K562 (cell line): ENCODE results near the gene RPS27. TPM values are rescaled to one million over a fixed set of nuclear protein-coding genes. Genes with fewer than 3 reads are reported as not detected.
A peak's percentile ranks its signal among the peaks of the same experiment; 100 is the strongest.

Experiments
- ATF2 ChIP-seq: sonication (generic); formaldehyde crosslinking; IDR thresholded peaks from 2 replicates; pipeline ENCODE4 v1.8.1; 2022; ENCODE audit warnings: missing genetic modification reagents
- HCFC1 ChIP-seq: IDR thresholded peaks from 2 replicates; pipeline ENCODE4 v1.6.1; 2012; ENCODE audit warnings: low read depth, low read length, improper control_type of control experiment
- IRF1 ChIP-seq: sonication (generic); formaldehyde crosslinking; IDR thresholded peaks from 2 replicates; pipeline ENCODE4 v1.8.0; 2022; ENCODE audit warnings: missing genetic modification reagents, mild to moderate bottlenecking, borderline replicate concordance
- KDM1A ChIP-seq, 2 experiments: fragments of 450-650 bp; IDR thresholded peaks; 2 replicates each; pipeline ENCODE4 v1.6.1; 2016; ENCODE audit warnings: mild to moderate bottlenecking in 2 of 2
- KLF1 ChIP-seq: fragments of 450-650 bp; IDR thresholded peaks from 2 replicates; pipeline ENCODE4 v1.6.1; 2016; ENCODE audit warnings: missing genetic modification characterization, missing compliant biosample characterization
- MAFG ChIP-seq: fragments of 450-650 bp; conservative IDR thresholded peaks from 2 replicates; pipeline ENCODE4 v1.6.1; 2016; ENCODE audit warnings: missing genetic modification characterization, missing compliant biosample characterization
- MECOM ChIP-seq: fragments of 250-450 bp; sonication (Bioruptor Pico); IDR thresholded peaks from 2 replicates; pipeline ENCODE4 v1.8.0; 2022; ENCODE audit warnings: inconsistent platforms
- MNT ChIP-seq, 2 experiments: fragments of 450-650 bp; conservative IDR thresholded peaks; 2 replicates each; pipeline ENCODE4 v1.6.1; 2017; ENCODE audit warnings: mild to moderate bottlenecking in 2 of 2, moderate library complexity in 2 of 2
- MTA3 ChIP-seq: fragments of 450-650 bp; formaldehyde crosslinking; IDR thresholded peaks from 2 replicates; pipeline ENCODE4 v1.6.1; 2017; ENCODE audit warnings: mild to moderate bottlenecking, borderline replicate concordance
- MTF1 ChIP-seq: fragments of 250-450 bp; sonication (Bioruptor Pico); IDR thresholded peaks from 2 replicates; pipeline ENCODE4 v1.9.0; 2021; ENCODE audit warnings: moderate library complexity, mild to moderate bottlenecking, inconsistent platforms, borderline replicate concordance
- PCBP2 ChIP-seq: fragments of 200-400 bp; formaldehyde crosslinking; IDR thresholded peaks from 2 replicates; pipeline ENCODE4 v1.6.1; 2018; ENCODE audit warnings: low read length, low read depth, mild to moderate bottlenecking, moderate library complexity; ENCODE audit not compliant: poor library complexity, severe bottlenecking
- RBFOX2 ChIP-seq: fragments of 200-400 bp; formaldehyde crosslinking; IDR thresholded peaks from 2 replicates; pipeline ENCODE4 v1.6.1; 2017; ENCODE audit warnings: low read depth, mild to moderate bottlenecking, low read length, moderate library complexity
- RNF2 ChIP-seq: sonication (generic); IDR thresholded peaks from 2 replicates; pipeline ENCODE4 v1.6.1; 2016
- TAF7 ChIP-seq: fragments of 450-650 bp; IDR thresholded peaks from 2 replicates; pipeline ENCODE4 v1.6.1; 2016; ENCODE audit warnings: missing genetic modification characterization, missing compliant biosample characterization
- U2AF2 ChIP-seq: fragments of 200-400 bp; formaldehyde crosslinking; optimal IDR thresholded peaks from 2 replicates; pipeline ENCODE3; 2017; ENCODE audit warnings: low read depth, mild to moderate bottlenecking, low read length
- XRCC3 ChIP-seq: fragments of 450-650 bp; IDR thresholded peaks from 2 replicates; pipeline ENCODE4 v1.6.1; 2017; ENCODE audit warnings: mild to moderate bottlenecking, moderate library complexity
- ZBTB7A ChIP-seq: IDR thresholded peaks from 2 replicates; pipeline ENCODE4 v1.6.1; 2011; ENCODE audit warnings: low read depth, mild to moderate bottlenecking, low read length, moderate library complexity, borderline replicate concordance; ENCODE audit not compliant: control insufficient read depth
- ZFP30 ChIP-seq: fragments of 250-450 bp; sonication (Bioruptor Pico); IDR thresholded peaks from 2 replicates; pipeline ENCODE4 v1.8.0; 2022; ENCODE audit warnings: moderate library complexity, mild to moderate bottlenecking, inconsistent platforms, borderline replicate concordance
- ZNF3 ChIP-seq: fragments of 250-450 bp; sonication (Bioruptor Pico); IDR thresholded peaks from 2 replicates; pipeline ENCODE4 v1.5.0; 2021; ENCODE audit warnings: mild to moderate bottlenecking, moderate library complexity
- ZNF561 ChIP-seq: fragments of 450-650 bp; formaldehyde crosslinking; conservative IDR thresholded peaks from 2 replicates; pipeline ENCODE4 v1.4.0; 2020; ENCODE audit warnings: mild to moderate bottlenecking, moderate library complexity
- ZNF77 ChIP-seq: fragments of 250-450 bp; sonication (Bioruptor Pico); IDR thresholded peaks from 2 replicates; pipeline ENCODE4 v1.5.0; 2020
- polyA plus RNA-seq, 8 experiments: library from polyadenylated mRNA; depleted of rRNA in 4 of 8; stranded (reverse) in 5 of 8; unstranded in 3 of 8; fragments of >200 nt; fragmentation: Nextera tagmentation in 2 of 8; fragmentation: Illumina TruSeq in 1 of 8; extraction: Ambion mirVana in 2 of 8; extraction: Trizol in 1 of 8; gene quantifications; 2 replicates each; pipeline versions ENCODE4 v1.2.1 to v1.2.3, GENCODE V29; 2011 to 2014; ENCODE audit warnings: inconsistent platforms in 1 of 8, missing spikeins in 1 of 8
- total RNA-seq, 7 experiments: library from RNA; depleted of rRNA in 6 of 7; stranded (reverse); fragments of >200 nt in 6 of 7; fragmentation: Illumina TruSeq in 2 of 7; extraction: Trizol in 2 of 7; gene quantifications; 2 replicates each; pipeline versions ENCODE4 v1.2.1 to v1.2.3, GENCODE V29; 2011 to 2021; ENCODE audit warnings: low replicate concordance in 1 of 7
- TF ChIP-seq, protein P1 (sequence below): fragments of 450-650 bp; formaldehyde crosslinking; conservative IDR thresholded peaks from 2 replicates; pipeline ENCODE4 v1.4.0; 2022; ENCODE audit warnings: mild to moderate bottlenecking, missing genetic modification characterization
- TF ChIP-seq, protein P2 (sequence below): sonication (generic); formaldehyde crosslinking; IDR thresholded peaks from 2 replicates; pipeline ENCODE4 v1.8.1; 2023; ENCODE audit warnings: mild to moderate bottlenecking, missing genetic modification reagents

Gene RPS27
- total and polyA plus RNA-seq, 9 of the 15 experiments (the other 6 are each of a cell fraction or from before 2014, with no cell fraction given) = 2,091 to 9,377 (median 6,706) TPM

DNA sequence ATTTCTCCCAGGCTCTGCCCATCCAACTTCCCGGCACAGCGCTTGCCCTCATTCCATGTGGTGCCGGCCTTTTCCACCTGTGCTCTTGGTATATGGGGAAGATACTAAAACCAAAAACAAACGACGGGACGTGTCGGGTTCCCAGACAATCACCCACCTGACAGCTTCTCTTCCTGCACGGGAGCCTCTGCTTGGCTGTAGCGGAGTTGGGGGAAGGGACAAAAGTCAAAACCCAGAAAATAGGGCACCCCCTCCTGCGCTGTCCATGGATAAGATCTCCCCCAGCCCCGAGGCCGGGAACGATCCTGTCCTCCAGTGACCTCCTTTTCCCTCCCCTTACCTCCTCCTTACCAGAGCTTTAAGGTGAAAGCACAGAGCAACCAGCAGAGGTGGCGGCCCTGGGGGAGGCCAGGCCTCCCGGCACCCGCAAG is 13.7 kb upstream of the RPS27 start (continued):
- TF ChIP-seq ATF2 (no peak), MAFG (no peak), U2AF2 (no peak), KLF1 (no peak), ZNF561 (CRISPR knock-in tag) (no peak), PCBP2 (no peak), KDM1A (IDR thresholded peaks at IDR 0.05) (no peak), MNT (conservative IDR thresholded peaks at IDR 0.05) (peak in 1 of 2 experiments; percentile 53; a peak in 2 of 4 replicates), XRCC3 (no peak), MECOM (CRISPR knock-in tag) (no peak), TAF7 (no peak), MTA3 (no peak), ZFP30 (CRISPR knock-in tag) (no peak), RBFOX2 (no peak), IRF1 (CRISPR knock-in tag) (no peak), RNF2 (peak; percentile 40; the same call in 1 of the 2 replicates), MTF1 (no peak), ZNF3 (CRISPR knock-in tag) (no peak), ZBTB7A (no peak), HCFC1 (no peak), ZNF77 (CRISPR knock-in tag) (no peak)
- TF ChIP-seq, protein P1, sequence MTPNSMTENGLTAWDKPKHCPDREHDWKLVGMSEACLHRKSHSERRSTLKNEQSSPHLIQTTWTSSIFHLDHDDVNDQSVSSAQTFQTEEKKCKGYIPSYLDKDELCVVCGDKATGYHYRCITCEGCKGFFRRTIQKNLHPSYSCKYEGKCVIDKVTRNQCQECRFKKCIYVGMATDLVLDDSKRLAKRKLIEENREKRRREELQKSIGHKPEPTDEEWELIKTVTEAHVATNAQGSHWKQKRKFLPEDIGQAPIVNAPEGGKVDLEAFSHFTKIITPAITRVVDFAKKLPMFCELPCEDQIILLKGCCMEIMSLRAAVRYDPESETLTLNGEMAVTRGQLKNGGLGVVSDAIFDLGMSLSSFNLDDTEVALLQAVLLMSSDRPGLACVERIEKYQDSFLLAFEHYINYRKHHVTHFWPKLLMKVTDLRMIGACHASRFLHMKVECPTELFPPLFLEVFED (CRISPR knock-in tag) = no peak
- TF ChIP-seq, protein P2, sequence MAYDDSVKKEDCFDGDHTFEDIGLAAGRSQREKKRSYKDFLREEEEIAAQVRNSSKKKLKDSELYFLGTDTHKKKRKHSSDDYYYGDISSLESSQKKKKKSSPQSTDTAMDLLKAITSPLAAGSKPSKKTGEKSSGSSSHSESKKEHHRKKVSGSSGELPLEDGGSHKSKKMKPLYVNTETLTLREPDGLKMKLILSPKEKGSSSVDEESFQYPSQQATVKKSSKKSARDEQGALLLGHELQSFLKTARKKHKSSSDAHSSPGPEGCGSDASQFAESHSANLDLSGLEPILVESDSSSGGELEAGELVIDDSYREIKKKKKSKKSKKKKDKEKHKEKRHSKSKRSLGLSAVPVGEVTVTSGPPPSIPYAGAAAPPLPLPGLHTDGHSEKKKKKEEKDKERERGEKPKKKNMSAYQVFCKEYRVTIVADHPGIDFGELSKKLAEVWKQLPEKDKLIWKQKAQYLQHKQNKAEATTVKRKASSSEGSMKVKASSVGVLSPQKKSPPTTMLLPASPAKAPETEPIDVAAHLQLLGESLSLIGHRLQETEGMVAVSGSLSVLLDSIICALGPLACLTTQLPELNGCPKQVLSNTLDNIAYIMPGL (CRISPR knock-in tag) = no peak
